HepG2 (cell line): ENCODE data around the gene SBNO2. TPM values are rescaled to one million over a fixed set of nuclear protein-coding genes. Genes with fewer than 3 reads are reported as not detected.
A peak's percentile ranks its signal among the peaks of the same experiment; 100 is the strongest.

Experiments
- ATAC-seq: fragments of 200-7000 bp; cut with Tn5 transposase; 3 replicates; pipeline ENCODE4 v1.9.1; 2020; ENCODE audit warnings: mild to moderate bottlenecking, moderate library complexity
- BruUV-seq: library from RNA; stranded (reverse); fragments of 400-500 nt; replicated peaks from 2 replicates; lab custom pipeline; 2021; lab: Mats Ljungman, UMichigan
- CTCF ChIA-PET: fragments of 300-600 bp; formaldehyde crosslinking; extraction: SDS; loops from one replicate; lab custom pipeline; 2021; ENCODE audit warnings: low total read pairs, inconsistent platforms, low intra/inter-chr PET ratio; lab: Yijun Ruan, JAX
- POLR2A ChIA-PET: fragments of 350-600 bp; sonication (Branson Sonifier 250); formaldehyde crosslinking; loops from one replicate; lab custom pipeline; 2020; ENCODE audit warnings: antibody characterized with exemption, inconsistent platforms; lab: Yijun Ruan, JAX
- DNase-seq: peaks from one replicate; pipeline ENCODE4 v3.0.0-alpha.2; 2015; ENCODE audit warnings: low spot score
- FAIRE-seq: peaks from 3 replicates; lab custom pipeline; 2011; peaks lifted over from hg19 to GRCh38; lab: Jason Lieb, UNC
- H2AFZ ChIP-seq: one replicate; pipeline ENCODE4 v1.6.1; 2011; ENCODE audit warnings: low read length, inconsistent platforms
- H3K27ac ChIP-seq: fragments of 300-600 bp; 3 replicates; pipeline ENCODE4 v1.8.0; 2011; ENCODE audit warnings: mixed run types, mild to moderate bottlenecking, mixed read lengths, low read length, inconsistent platforms; ENCODE audit not compliant: insufficient read depth; ENCODE audit errors: extremely low read length
- H3K27me3 ChIP-seq, 2 experiments: fragments of 200-600 bp in 1 of 2; 2 replicates in 1 of 2; 3 replicates in 1 of 2; pipeline versions ENCODE4 v1.6.0 to v1.8.0; 2011; ENCODE audit warnings: low read length in 2 of 2, mild to moderate bottlenecking in 2 of 2, moderate library complexity in 2 of 2, inconsistent platforms in 1 of 2; ENCODE audit not compliant: insufficient read depth in 2 of 2, control insufficient read depth in 1 of 2
- H3K36me3 ChIP-seq, 2 experiments: fragments of 200-600 bp in 1 of 2; replicated peaks in 1 of 2; 2 replicates in 1 of 2; 3 replicates in 1 of 2; pipeline versions ENCODE4 v1.5.1 to v1.8.0; 2011; ENCODE audit warnings: low read length in 2 of 2, inconsistent platforms in 1 of 2; ENCODE audit not compliant: insufficient read depth in 2 of 2, control insufficient read depth in 1 of 2
- H3K4me1 ChIP-seq: 2 replicates; pipeline ENCODE4 v1.5.1; 2012; ENCODE audit warnings: low read length, inconsistent platforms; ENCODE audit not compliant: insufficient read depth
- H3K4me2 ChIP-seq: 2 replicates; pipeline ENCODE4 v1.6.0; 2011; ENCODE audit warnings: low read depth, low read length, inconsistent platforms
- H3K4me3 ChIP-seq, 3 experiments: fragments of 200-600 bp in 1 of 3; sonication (generic), shearing (Covaris generic) in 1 of 3; replicated peaks in 1 of 3; 2 replicates each; pipeline ENCODE4 v1.5.1; 2011 to 2016; ENCODE audit warnings: low read length in 3 of 3, inconsistent platforms in 2 of 3, low read depth in 2 of 3, mild to moderate bottlenecking in 2 of 3, control low read depth in 1 of 3, mixed read lengths in 1 of 3; ENCODE audit not compliant: insufficient read depth in 1 of 3
- H3K79me2 ChIP-seq: one replicate; pipeline ENCODE4 v1.6.1; 2011; ENCODE audit warnings: low read length, inconsistent platforms; ENCODE audit not compliant: insufficient read depth
- H3K9ac ChIP-seq: 2 replicates; pipeline ENCODE4 v1.6.0; 2011; ENCODE audit warnings: mild to moderate bottlenecking, low read depth, low read length, inconsistent platforms; ENCODE audit not compliant: insufficient read depth
- H3K9me3 ChIP-seq: 2 replicates; pipeline ENCODE4 v1.5.1; 2012; ENCODE audit warnings: mild to moderate bottlenecking, low read length
- H4K20me1 ChIP-seq: 2 replicates; pipeline ENCODE4 v1.6.0; 2011; ENCODE audit warnings: inconsistent platforms, mild to moderate bottlenecking, low read length, moderate library complexity; ENCODE audit not compliant: insufficient read depth
- ATF7 ChIP-seq, 2 experiments: fragments of 450-650 bp in 1 of 2; sonication (generic) in 1 of 2; formaldehyde crosslinking in 1 of 2; IDR thresholded peaks; 2 replicates each; pipeline versions ENCODE4 v1.4.0 to v1.6.1; 2016 to 2020; ENCODE audit warnings: antibody characterized with exemption in 1 of 2, mild to moderate bottlenecking in 1 of 2, missing genetic modification reagents in 1 of 2
- HCFC1 ChIP-seq: fragments of 150-350 bp; IDR thresholded peaks from 2 replicates; pipeline ENCODE4 v1.6.1; 2014; ENCODE audit warnings: low read depth, low read length
- HNF4A ChIP-seq: sonication (generic); formaldehyde crosslinking; IDR thresholded peaks from 2 replicates; pipeline ENCODE4 v1.4.0; 2020; ENCODE audit warnings: missing genetic modification reagents
- MED1 ChIP-seq: sonication (generic); formaldehyde crosslinking; IDR thresholded peaks from 2 replicates; pipeline ENCODE4 v1.4.0; 2020; ENCODE audit warnings: missing genetic modification reagents
- PAWR ChIP-seq: sonication (generic); formaldehyde crosslinking; IDR thresholded peaks from 2 replicates; pipeline ENCODE4 v1.4.0; 2020; ENCODE audit warnings: missing genetic modification reagents, mild to moderate bottlenecking, borderline replicate concordance
- RORA ChIP-seq: sonication (generic); formaldehyde crosslinking; IDR thresholded peaks from 2 replicates; pipeline ENCODE4 v1.5.0; 2020; ENCODE audit warnings: mild to moderate bottlenecking, missing genetic modification reagents, moderate library complexity
- ZFYVE20 ChIP-seq: sonication (generic); formaldehyde crosslinking; IDR thresholded peaks from 2 replicates; pipeline ENCODE4 v1.8.0; 2023; ENCODE audit warnings: low read depth, mild to moderate bottlenecking, moderate library complexity, missing genetic modification reagents, borderline replicate concordance
- ZMYM2 ChIP-seq: sonication (generic); formaldehyde crosslinking; IDR thresholded peaks from 2 replicates; pipeline ENCODE4 v1.8.0; 2022; ENCODE audit warnings: mild to moderate bottlenecking, missing genetic modification reagents
- ZNF234 ChIP-seq: sonication (generic); formaldehyde crosslinking; conservative IDR thresholded peaks from 2 replicates; pipeline ENCODE4 v1.5.1; 2020; ENCODE audit warnings: mild to moderate bottlenecking, missing genetic modification reagents
- ZNF263 ChIP-seq: sonication (generic); formaldehyde crosslinking; IDR thresholded peaks from 2 replicates; pipeline ENCODE4 v1.4.0; 2020; ENCODE audit warnings: missing genetic modification reagents
- ZNF44 ChIP-seq: sonication (generic); formaldehyde crosslinking; IDR thresholded peaks from 2 replicates; pipeline ENCODE4 v1.5.1; 2020; ENCODE audit warnings: mild to moderate bottlenecking, missing genetic modification reagents
- ZNF878 ChIP-seq: sonication (generic); formaldehyde crosslinking; IDR thresholded peaks from 2 replicates; pipeline ENCODE4 v1.8.1; 2023; ENCODE audit warnings: mild to moderate bottlenecking, missing genetic modification reagents, moderate library complexity
- WGBS: methylation state at CpG from one replicate; pipeline ENCODE4 v1.1.6; 2017; ENCODE audit warnings: low lambda C conversion rate; 5-methylcytosine and 5-hydroxymethylcytosine counted together
- in situ Hi-C: cut with HindIII; loops from 2 replicates; pipeline ENCODE4 v1.10.0; 2017; ENCODE audit warnings: low pct_unique_long_range_greater_than_20kb; ENCODE audit not compliant: extremely low pct_ligation_motif_present
- intact Hi-C: fragments of 100-400 bp; cut with micrococcal nuclease; formaldehyde crosslinking; loops from one replicate; pipeline ENCODE4 v1.10.0; 2022; ENCODE audit not compliant: unreplicated experiment
- polyA plus RNA-seq, 8 experiments: library from polyadenylated mRNA; depleted of rRNA in 3 of 8; stranded (reverse) in 7 of 8; unstranded in 1 of 8; fragments of >200 nt; fragmentation: Illumina TruSeq in 4 of 8; extraction: Trizol in 4 of 8; gene quantifications; 2 replicates each; pipeline versions ENCODE4 v1.2.1 to v1.2.3, GENCODE V29; 2011 to 2016; ENCODE audit warnings: low read depth in 4 of 8, missing spikeins in 1 of 8, mixed read lengths in 1 of 8; ENCODE audit not compliant: insufficient read depth in 1 of 8
- total RNA-seq, 5 experiments: library from RNA; depleted of rRNA; stranded (reverse); fragments of >200 nt; fragmentation: Illumina TruSeq; extraction: Trizol; gene quantifications; 2 replicates each; pipeline ENCODE4 v1.2.3, GENCODE V29; 2016; ENCODE audit warnings: low read depth in 1 of 5
- TF ChIP-seq, protein P1 (sequence below): sonication (generic); formaldehyde crosslinking; IDR thresholded peaks from 2 replicates; pipeline ENCODE4 v1.4.0; 2020; ENCODE audit warnings: mild to moderate bottlenecking, missing genetic modification reagents
- TF ChIP-seq, protein P2 (sequence below): sonication (generic); formaldehyde crosslinking; IDR thresholded peaks from 2 replicates; pipeline ENCODE4 v1.4.0; 2020; ENCODE audit warnings: mild to moderate bottlenecking, missing genetic modification reagents
- TF ChIP-seq, protein P3 (sequence below): sonication (generic); formaldehyde crosslinking; IDR thresholded peaks from 2 replicates; pipeline ENCODE4 v1.8.1; 2023; ENCODE audit warnings: missing genetic modification reagents, inconsistent platforms, borderline replicate concordance
- TF ChIP-seq, protein P4 (sequence below), 2 experiments: sonication (generic) in 1 of 2; formaldehyde crosslinking in 1 of 2; IDR thresholded peaks; 2 replicates each; pipeline versions ENCODE4 v1.5.1 to v1.6.1; 2011 to 2020; ENCODE audit warnings: borderline replicate concordance in 1 of 2, low read depth in 1 of 2, low read length in 1 of 2, mild to moderate bottlenecking in 1 of 2, missing genetic modification reagents in 1 of 2, moderate library complexity in 1 of 2

Gene SBNO2
- total and polyA plus RNA-seq, 2 of the 13 experiments (the other 11 are each of a cell fraction or from before 2014, with no cell fraction given), result 8.6 to 10.4 TPM

DNA sequence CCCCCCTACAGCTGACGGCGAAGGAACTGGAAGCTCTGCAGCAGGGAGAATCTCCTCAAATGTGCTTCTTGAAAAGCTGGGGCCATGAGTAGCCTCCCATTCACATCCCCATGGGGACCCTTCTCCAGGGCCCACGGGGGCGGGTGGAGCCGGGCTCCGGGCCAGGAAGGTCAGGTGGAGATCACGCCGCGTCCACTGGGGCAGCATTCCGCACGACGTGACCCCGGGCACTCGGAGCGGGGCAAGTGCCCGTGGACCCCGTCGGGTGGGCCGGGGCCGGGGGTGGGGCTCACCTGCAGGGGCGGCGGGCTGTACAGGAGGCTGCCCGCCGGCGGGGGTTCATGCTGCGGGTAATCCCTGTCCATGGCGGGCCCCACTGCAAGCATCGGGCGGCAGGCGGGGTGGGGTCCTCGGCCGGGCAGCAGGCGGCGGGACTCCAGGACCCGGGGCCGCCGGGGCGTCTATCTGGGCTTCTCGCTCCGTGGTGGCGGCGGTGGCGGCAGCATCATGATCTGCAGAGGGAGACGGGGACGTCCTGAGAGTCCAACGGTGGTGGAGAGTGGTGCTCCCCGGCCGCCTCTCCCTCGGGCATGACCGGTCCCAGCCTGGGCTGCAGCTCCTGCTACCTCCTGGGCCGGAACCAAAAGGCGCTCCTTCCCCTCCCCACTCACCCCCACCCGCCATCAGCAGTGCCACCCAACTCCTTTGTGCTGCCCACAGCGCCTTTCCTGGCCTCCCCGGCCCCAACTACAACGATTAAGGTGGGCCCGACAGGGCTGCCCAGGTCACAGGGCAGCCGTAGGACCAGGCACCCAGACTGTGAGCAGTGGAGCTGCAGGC, 20.0 kb downstream of the SBNO2 start:
- no peak for FAIRE-seq
- DNase-seq, result no peak
- H3K4me3 ChIP-seq, result 0 out of 6 replicates have a peak overlapping the region, but pooled peaks of 1 of the 3 experiments have one; percentile 61
- H4K20me1 ChIP-seq, result peaks cover 4% of the 10 kb centered on the region; the same call in 1 of the 2 replicates
- ATAC-seq, result no peak
- WGBS, result 96% methylated on average over 19 of the region's 58 CpGs
- H3K79me2 ChIP-seq, result peaks cover 8% of the 10 kb centered on the region
- POLR2A ChIA-PET, result interaction anchor here (2.3 kb wide), 1 partner anchor 41 kb away, joined by 6 read pairs; no protein-coding TSS in a partner anchor
- no peaks in the 10 kb centered on the region for H3K27me3 ChIP-seq
- no peak overlapping the region for H3K27ac ChIP-seq
- H3K4me1 ChIP-seq, result peaks cover 20% of the 10 kb centered on the region
- in situ Hi-C loops, result loop anchor here (5.0 kb wide), 1 partner anchor 37 kb away; no protein-coding TSS in a partner anchor
- H3K9ac ChIP-seq, result no peak overlapping the region
- H3K9me3 ChIP-seq, result no peaks in the 10 kb centered on the region
- H3K36me3 ChIP-seq, result peaks cover 4 to 12% of the 10 kb centered on the region in 2 experiments; a peak in 4 of 5 replicates
- BruUV-seq, result no TSS peak
- no peak overlapping the region for H2AFZ ChIP-seq
- CTCF ChIA-PET, result no interaction called here
- H3K4me2 ChIP-seq, result peak overlapping the region; percentile 70; the same call in 1 of the 2 replicates
- intact Hi-C loops, result no loop called here
- TF ChIP-seq ZNF44 (CRISPR knock-in tag) (no peak), ZNF878 (CRISPR knock-in tag) (no peak), PAWR (no peak), HNF4A (CRISPR knock-in tag) (no peak), ZNF263 (CRISPR knock-in tag) (no peak), ZNF234 (CRISPR knock-in tag) (no peak), RORA (CRISPR knock-in tag) (no peak), ATF7 (IDR thresholded peaks at IDR 0.05) (no peak), ATF7 (CRISPR knock-in tag; IDR thresholded peaks at IDR 0.05) (no peak), HCFC1 (no peak), MED1 (no peak), ZMYM2 (CRISPR knock-in tag) (no peak), ZFYVE20 (CRISPR knock-in tag) (no peak)
- TF ChIP-seq, protein P1, sequence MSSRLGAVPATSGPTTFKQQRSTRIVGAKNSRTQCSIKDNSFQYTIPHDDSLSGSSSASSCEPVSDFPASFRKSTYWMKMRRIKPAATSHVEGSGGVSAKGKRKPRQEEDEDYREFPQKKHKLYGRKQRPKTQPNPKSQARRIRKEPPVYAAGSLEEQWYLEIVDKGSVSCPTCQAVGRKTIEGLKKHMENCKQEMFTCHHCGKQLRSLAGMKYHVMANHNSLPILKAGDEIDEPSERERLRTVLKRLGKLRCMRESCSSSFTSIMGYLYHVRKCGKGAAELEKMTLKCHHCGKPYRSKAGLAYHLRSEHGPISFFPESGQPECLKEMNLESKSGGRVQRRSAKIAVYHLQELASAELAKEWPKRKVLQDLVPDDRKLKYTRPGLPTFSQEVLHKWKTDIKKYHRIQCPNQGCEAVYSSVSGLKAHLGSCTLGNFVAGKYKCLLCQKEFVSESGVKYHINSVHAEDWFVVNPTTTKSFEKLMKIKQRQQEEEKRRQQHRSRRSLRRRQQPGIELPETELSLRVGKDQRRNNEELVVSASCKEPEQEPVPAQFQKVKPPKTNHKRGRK, result no peak
- TF ChIP-seq, protein P2, sequence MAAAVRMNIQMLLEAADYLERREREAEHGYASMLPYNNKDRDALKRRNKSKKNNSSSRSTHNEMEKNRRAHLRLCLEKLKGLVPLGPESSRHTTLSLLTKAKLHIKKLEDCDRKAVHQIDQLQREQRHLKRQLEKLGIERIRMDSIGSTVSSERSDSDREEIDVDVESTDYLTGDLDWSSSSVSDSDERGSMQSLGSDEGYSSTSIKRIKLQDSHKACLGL (CRISPR knock-in tag), result no peak
- TF ChIP-seq, protein P3, sequence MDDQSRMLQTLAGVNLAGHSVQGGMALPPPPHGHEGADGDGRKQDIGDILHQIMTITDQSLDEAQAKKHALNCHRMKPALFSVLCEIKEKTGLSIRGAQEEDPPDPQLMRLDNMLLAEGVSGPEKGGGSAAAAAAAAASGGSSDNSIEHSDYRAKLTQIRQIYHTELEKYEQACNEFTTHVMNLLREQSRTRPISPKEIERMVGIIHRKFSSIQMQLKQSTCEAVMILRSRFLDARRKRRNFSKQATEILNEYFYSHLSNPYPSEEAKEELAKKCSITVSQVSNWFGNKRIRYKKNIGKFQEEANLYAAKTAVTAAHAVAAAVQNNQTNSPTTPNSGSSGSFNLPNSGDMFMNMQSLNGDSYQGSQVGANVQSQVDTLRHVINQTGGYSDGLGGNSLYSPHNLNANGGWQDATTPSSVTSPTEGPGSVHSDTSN (CRISPR knock-in tag), result no peak
- TF ChIP-seq, protein P4, sequence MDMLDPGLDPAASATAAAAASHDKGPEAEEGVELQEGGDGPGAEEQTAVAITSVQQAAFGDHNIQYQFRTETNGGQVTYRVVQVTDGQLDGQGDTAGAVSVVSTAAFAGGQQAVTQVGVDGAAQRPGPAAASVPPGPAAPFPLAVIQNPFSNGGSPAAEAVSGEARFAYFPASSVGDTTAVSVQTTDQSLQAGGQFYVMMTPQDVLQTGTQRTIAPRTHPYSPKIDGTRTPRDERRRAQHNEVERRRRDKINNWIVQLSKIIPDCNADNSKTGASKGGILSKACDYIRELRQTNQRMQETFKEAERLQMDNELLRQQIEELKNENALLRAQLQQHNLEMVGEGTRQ (IDR thresholded peaks at IDR 0.05; ENCODE audit: low read depth, low read length), result no peak
- TF ChIP-seq, protein P4 (CRISPR knock-in tag; IDR thresholded peaks at IDR 0.05; ENCODE audit: borderline replicate concordance), result no peak
